Brain microvascular endothelial cell (primary cell): ENCODE results near the gene CFAP141.

ENCODE experiments used
- DNase-seq: peaks from one replicate; pipeline ENCODE4 v3.0.0-alpha.2; 2020
- H3K27ac ChIP-seq: fragments of 250-450 bp; sonication (Bioruptor Pico); 2 replicates; pipeline ENCODE4 v1.5.1; 2020; ENCODE audit warnings: mild to moderate bottlenecking, moderate library complexity
- H3K27me3 ChIP-seq: fragments of 250-450 bp; sonication (Bioruptor Pico); replicated peaks from 2 replicates; pipeline ENCODE4 v1.5.1; 2020; ENCODE audit warnings: mild to moderate bottlenecking
- H3K36me3 ChIP-seq: fragments of 250-450 bp; sonication (Bioruptor Pico); replicated peaks from 2 replicates; pipeline ENCODE4 v1.5.1; 2020; ENCODE audit warnings: mild to moderate bottlenecking
- H3K4me3 ChIP-seq: 2 replicates; pipeline ENCODE4 v1.5.1; 2011; ENCODE audit warnings: low read depth, mild to moderate bottlenecking, control low read depth, low read length, moderate library complexity
- CTCF ChIP-seq: IDR thresholded peaks from 2 replicates; pipeline ENCODE4 v1.5.1; 2011; ENCODE audit warnings: low read depth, mild to moderate bottlenecking, moderate library complexity, low read length, control low read depth, inconsistent platforms; ENCODE audit errors: missing control alignments
- in situ Hi-C: cut with HindIII; loops from 2 replicates; pipeline ENCODE4 v1.10.0; 2017; ENCODE audit warnings: low sequenced_read_pairs, low pct_ligation_motif_present

The CFAP141 gene

GRCh38 chr1:154174654-154175053, 31.5 kb downstream of the CFAP141 start:
- in situ Hi-C loops = no loop called here
- H3K4me3 ChIP-seq = no peak overlapping the region
- peaks cover 68% of the 10 kb centered on the region for H3K36me3 ChIP-seq
- DNase-seq = no peak
- no peak for TF ChIP-seq CTCF
- no peak overlapping the region for H3K27ac ChIP-seq
- no peaks in the 10 kb centered on the region for H3K27me3 ChIP-seq

GRCh38 chr1:154171880-154172279, 34.3 kb downstream of the CFAP141 start:
- no peak for DNase-seq
- Histone ChIP-seq H3K4me3 (no peak overlapping the region), H3K27ac (no peak overlapping the region), H3K27me3 (no peaks in the 10 kb centered on the region), H3K36me3 (peaks cover 82% of the 10 kb centered on the region)
- in situ Hi-C loops = no loop called here
- no peak for TF ChIP-seq CTCF

- Histone ChIP-seq H3K4me3 (no peak overlapping the region), H3K27ac (no peak overlapping the region), H3K27me3 (no peaks in the 10 kb centered on the region), H3K36me3 (peaks cover 89% of the 10 kb centered on the region)
- in situ Hi-C loops = no loop called here
- no peak for TF ChIP-seq CTCF
- DNase-seq = no peak
Measured at GRCh38 chr1:154171223-154171583, 34.9 kb downstream of the CFAP141 start.

- in situ Hi-C loops = no loop called here
- no peak for TF ChIP-seq CTCF
- Histone ChIP-seq H3K36me3 (peaks cover 90% of the 10 kb centered on the region), H3K27me3 (no peaks in the 10 kb centered on the region), H3K27ac (no peak overlapping the region), H3K4me3 (no peak overlapping the region)
- DNase-seq = no peak
Measured at GRCh38 chr1:154170547-154171222, 35.4 kb downstream of the CFAP141 start.

GRCh38 chr1:154167461-154167860, 38.7 kb downstream of the CFAP141 start:
- no peak for DNase-seq
- no peaks in the 10 kb centered on the region for H3K27me3 ChIP-seq
- TF ChIP-seq CTCF = no peak
- in situ Hi-C loops = no loop called here
- no peak overlapping the region for H3K4me3 ChIP-seq
- H3K27ac ChIP-seq = no peak overlapping the region
- H3K36me3 ChIP-seq = peaks cover 97% of the 10 kb centered on the region

GRCh38 chr1:154166207-154166606, 39.9 kb downstream of the CFAP141 start:
- Histone ChIP-seq H3K4me3 (no peak overlapping the region), H3K27ac (no peak overlapping the region), H3K36me3 (peaks cover 94% of the 10 kb centered on the region), H3K27me3 (no peaks in the 10 kb centered on the region)
- no peak for TF ChIP-seq CTCF
- in situ Hi-C loops = no loop called here
- no peak for DNase-seq
